SK-N-SH (cell line): ENCODE results near the gene CHD5. TPM values are rescaled to one million over a fixed set of nuclear protein-coding genes. Genes with fewer than 3 reads are reported as not detected.

ENCODE experiments used
- CTCF ChIA-PET: fragments of 300-600, 350-600 bp; formaldehyde crosslinking; extraction: SDS; loops from one replicate; lab custom pipeline; 2021; lab: Yijun Ruan, JAX
- POLR2A ChIA-PET: fragments of 350-600 bp; sonication (Branson Sonifier 250); formaldehyde crosslinking; extraction: SDS; loops from one replicate; lab custom pipeline; 2020; ENCODE audit warnings: antibody characterized with exemption, inconsistent platforms; lab: Yijun Ruan, JAX
- DNase-seq: peaks from one replicate; pipeline ENCODE4 v3.0.0; 2012
- H2AFZ ChIP-seq: fragments of 200-600 bp; sonication (generic); 2 replicates; pipeline ENCODE4 v1.8.1; 2016; ENCODE audit warnings: antibody characterized with exemption, mild to moderate bottlenecking, low read depth
- H3F3A ChIP-seq: fragments of 200-600 bp; sonication (generic); replicated peaks from 2 replicates; pipeline ENCODE3; 2016; ENCODE audit warnings: antibody characterized with exemption, mild to moderate bottlenecking; ENCODE audit not compliant: insufficient read depth
- H3K27ac ChIP-seq, 2 experiments: fragments of 200-500 bp in 1 of 2; fragments of 200-600 bp in 1 of 2; sonication (Bioruptor generic) in 1 of 2; sonication (generic), shearing (Covaris generic) in 1 of 2; 2 replicates each; pipeline versions ENCODE4 v1.5.1 to v1.6.1; 2014 to 2016; ENCODE audit warnings: low read depth in 2 of 2, inconsistent platforms in 1 of 2, low read length in 1 of 2, mild to moderate bottlenecking in 1 of 2, mixed read lengths in 1 of 2
- H3K27me3 ChIP-seq: fragments of 200-600 bp; sonication (generic), shearing (Covaris generic); 2 replicates; pipeline ENCODE4 v1.6.1; 2016; ENCODE audit warnings: mixed run types; ENCODE audit not compliant: insufficient read depth
- H3K36me3 ChIP-seq, 2 experiments: fragments of 200-500 bp in 1 of 2; fragments of 200-600 bp in 1 of 2; sonication (Bioruptor generic) in 1 of 2; sonication (generic) in 1 of 2; replicated peaks in 1 of 2; 2 replicates each; pipeline versions ENCODE3 to v1.5.1; 2014 to 2016; ENCODE audit warnings: low read length in 1 of 2, mild to moderate bottlenecking in 1 of 2; ENCODE audit not compliant: insufficient read depth in 2 of 2, control insufficient read depth in 1 of 2
- H3K4me1 ChIP-seq, 2 experiments: fragments of 200-500 bp in 1 of 2; fragments of 200-600 bp in 1 of 2; sonication (Bioruptor generic) in 1 of 2; sonication (generic), shearing (Covaris generic) in 1 of 2; 2 replicates each; pipeline versions ENCODE4 v1.5.1 to v1.6.1; 2014 to 2016; ENCODE audit warnings: low read depth in 1 of 2, low read length in 1 of 2, mixed run types in 1 of 2; ENCODE audit not compliant: insufficient read depth in 2 of 2, control insufficient read depth in 1 of 2
- H3K4me2 ChIP-seq: fragments of 200-600 bp; sonication (generic), shearing (Covaris generic); 2 replicates; pipeline ENCODE4 v1.6.1; 2017; ENCODE audit warnings: mixed run types
- H3K4me3 ChIP-seq, 2 experiments: fragments of 200-500 bp in 1 of 2; fragments of 200-600 bp in 1 of 2; sonication (Bioruptor generic) in 1 of 2; sonication (generic), shearing (Covaris generic) in 1 of 2; 2 replicates each; pipeline versions ENCODE4 v1.5.1 to v1.8.1; 2014 to 2016; ENCODE audit warnings: low read depth in 2 of 2, inconsistent platforms in 1 of 2, low read length in 1 of 2, mild to moderate bottlenecking in 1 of 2, mixed read lengths in 1 of 2, moderate library complexity in 1 of 2
- H3K79me2 ChIP-seq: fragments of 200-600 bp; sonication (generic); 2 replicates; pipeline ENCODE4 v1.8.1; 2017; ENCODE audit warnings: mild to moderate bottlenecking; ENCODE audit not compliant: insufficient read depth
- H3K9ac ChIP-seq: fragments of 200-600 bp; sonication (generic); 2 replicates; pipeline ENCODE4 v1.6.1; 2017; ENCODE audit warnings: mixed run types
- H3K9me2 ChIP-seq: fragments of 200-600 bp; sonication (generic); 2 replicates; pipeline ENCODE4 v1.6.1; 2017; ENCODE audit warnings: mixed run types
- H3K9me3 ChIP-seq: fragments of 200-600 bp; sonication (generic); 2 replicates; pipeline ENCODE4 v1.6.1; 2017; ENCODE audit warnings: mixed run types, mild to moderate bottlenecking, moderate library complexity
- H4K20me1 ChIP-seq: fragments of 200-600 bp; sonication (generic); 2 replicates; pipeline ENCODE4 v1.6.1; 2017; ENCODE audit warnings: mild to moderate bottlenecking, mixed run types; ENCODE audit not compliant: insufficient read depth
- CHD2 ChIP-seq: fragments of 150-350 bp; IDR thresholded peaks from 2 replicates; pipeline ENCODE4 v1.6.1; 2018; ENCODE audit warnings: low read length; ENCODE audit not compliant: partially characterized antibody
- ELF1 ChIP-seq: IDR thresholded peaks from 2 replicates; pipeline ENCODE4 v1.4.0; 2012
- FOSL2 ChIP-seq: IDR thresholded peaks from 2 replicates; pipeline ENCODE4 v1.4.0; 2012; ENCODE audit warnings: low read depth, mild to moderate bottlenecking, moderate library complexity, borderline replicate concordance
- IRF3 ChIP-seq: fragments of 150-350 bp; IDR thresholded peaks from 2 replicates; pipeline ENCODE4 v1.6.1; 2016; ENCODE audit warnings: mild to moderate bottlenecking, low read depth, low read length
- JUND ChIP-seq: IDR thresholded peaks from 2 replicates; pipeline ENCODE4 v1.4.0; 2012
- MXI1 ChIP-seq: IDR thresholded peaks from 2 replicates; pipeline ENCODE4 v1.6.1; 2012; ENCODE audit warnings: mild to moderate bottlenecking, low read depth, low read length, improper control_type of control experiment
- NRF1 ChIP-seq: IDR thresholded peaks from 2 replicates; pipeline ENCODE4 v1.6.1; 2012; ENCODE audit warnings: low read depth, mild to moderate bottlenecking, low read length
- RXRA ChIP-seq: IDR thresholded peaks from 2 replicates; pipeline ENCODE4 v1.4.0; 2012; ENCODE audit warnings: low read depth, mild to moderate bottlenecking, borderline replicate concordance
- SIN3A ChIP-seq: IDR thresholded peaks from 2 replicates; pipeline ENCODE4 v1.6.1; 2012; ENCODE audit warnings: low read depth, mild to moderate bottlenecking, low read length, moderate library complexity, borderline replicate concordance
- SMC3 ChIP-seq: IDR thresholded peaks from 2 replicates; pipeline ENCODE4 v1.6.1; 2012; ENCODE audit warnings: low read depth, low read length, improper control_type of control experiment
- WGBS: methylation state at CpG from one replicate; pipeline ENCODE4 v1.1.6; 2017; ENCODE audit warnings: low lambda C conversion rate; 5-methylcytosine and 5-hydroxymethylcytosine counted together
- polyA plus RNA-seq, 3 experiments: library from polyadenylated mRNA; depleted of rRNA; stranded (reverse); fragments of >200 nt; gene quantifications; 2 replicates each; pipeline ENCODE4 v1.2.3, GENCODE V29; 2012
- TF ChIP-seq, protein P1 (sequence below): IDR thresholded peaks from 2 replicates; pipeline ENCODE4 v1.4.0; 2012; ENCODE audit warnings: low read depth
- TF ChIP-seq, protein P2 (sequence below): IDR thresholded peaks from 2 replicates; pipeline ENCODE4; 2012
- TF ChIP-seq, protein P3 (sequence below): fragments of 150-350 bp; IDR thresholded peaks from 2 replicates; pipeline ENCODE4 v1.6.1; 2017; ENCODE audit warnings: antibody characterized with exemption, low read length, low read depth, borderline replicate concordance

CHD5 gene
- polyA plus RNA-seq, 1 of the 3 experiments (the other 2 are of a cell fraction), result 0.26 TPM

- TF ChIP-seq, protein P1, sequence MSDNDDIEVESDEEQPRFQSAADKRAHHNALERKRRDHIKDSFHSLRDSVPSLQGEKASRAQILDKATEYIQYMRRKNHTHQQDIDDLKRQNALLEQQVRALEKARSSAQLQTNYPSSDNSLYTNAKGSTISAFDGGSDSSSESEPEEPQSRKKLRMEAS, result peak; percentile 79; the same call in 1 of the 2 replicates
- TF ChIP-seq CHD2, result peak; percentile 91
- no peak for TF ChIP-seq RXRA
- TF ChIP-seq ELF1, result peak; percentile 76
- no peak for TF ChIP-seq SMC3
- TF ChIP-seq, protein P2, sequence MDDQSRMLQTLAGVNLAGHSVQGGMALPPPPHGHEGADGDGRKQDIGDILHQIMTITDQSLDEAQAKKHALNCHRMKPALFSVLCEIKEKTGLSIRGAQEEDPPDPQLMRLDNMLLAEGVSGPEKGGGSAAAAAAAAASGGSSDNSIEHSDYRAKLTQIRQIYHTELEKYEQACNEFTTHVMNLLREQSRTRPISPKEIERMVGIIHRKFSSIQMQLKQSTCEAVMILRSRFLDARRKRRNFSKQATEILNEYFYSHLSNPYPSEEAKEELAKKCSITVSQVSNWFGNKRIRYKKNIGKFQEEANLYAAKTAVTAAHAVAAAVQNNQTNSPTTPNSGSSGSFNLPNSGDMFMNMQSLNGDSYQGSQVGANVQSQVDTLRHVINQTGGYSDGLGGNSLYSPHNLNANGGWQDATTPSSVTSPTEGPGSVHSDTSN, result no peak
- TF ChIP-seq NRF1, result peak; percentile 66
- TF ChIP-seq, protein P3, sequence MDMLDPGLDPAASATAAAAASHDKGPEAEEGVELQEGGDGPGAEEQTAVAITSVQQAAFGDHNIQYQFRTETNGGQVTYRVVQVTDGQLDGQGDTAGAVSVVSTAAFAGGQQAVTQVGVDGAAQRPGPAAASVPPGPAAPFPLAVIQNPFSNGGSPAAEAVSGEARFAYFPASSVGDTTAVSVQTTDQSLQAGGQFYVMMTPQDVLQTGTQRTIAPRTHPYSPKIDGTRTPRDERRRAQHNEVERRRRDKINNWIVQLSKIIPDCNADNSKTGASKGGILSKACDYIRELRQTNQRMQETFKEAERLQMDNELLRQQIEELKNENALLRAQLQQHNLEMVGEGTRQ, result no peak
- TF ChIP-seq FOSL2, result no peak
- peak; percentile 87 for TF ChIP-seq SIN3A
- TF ChIP-seq IRF3, result 0 out of 2 replicates have a peak, but pooled peaks have one; percentile 19
These were observed 19.4 kb upstream of the CHD5 start, which contains the start of gene RPL22 (continued) for GRCh38 chr1:6199298-6200187.

DNA sequence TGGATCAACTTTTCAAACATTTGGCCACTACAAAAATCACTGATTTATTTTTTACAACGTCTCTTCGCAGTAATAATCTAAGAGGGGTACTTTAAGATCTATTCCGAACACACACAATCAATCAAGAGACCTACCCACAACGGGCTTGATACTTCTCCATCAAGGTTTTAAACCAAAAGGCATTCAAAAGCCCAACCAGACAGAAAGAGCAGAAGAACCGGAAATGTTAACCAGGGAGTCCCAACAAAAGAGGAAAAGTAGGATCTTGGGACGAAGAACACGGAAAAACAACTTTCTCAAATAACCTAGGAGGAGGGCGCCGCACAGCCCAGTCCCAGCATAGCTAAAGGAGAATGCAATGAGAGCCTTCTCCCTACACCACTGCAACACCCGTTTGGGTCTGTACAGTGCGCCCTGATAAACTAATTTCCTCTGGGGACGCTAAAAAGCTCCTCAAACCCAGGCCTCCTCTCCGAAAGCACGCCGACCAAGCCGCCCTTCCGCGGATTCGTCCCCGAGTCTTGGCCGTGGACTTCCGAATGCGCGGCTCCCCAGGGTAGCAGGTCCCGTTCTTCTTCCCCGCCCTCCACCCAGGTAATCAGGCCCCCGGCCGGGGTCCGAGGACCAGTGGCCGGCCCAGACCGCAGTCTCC is 18.7 kb upstream of the CHD5 start:
- Histone ChIP-seq H3F3A (peaks cover 5% of the 10 kb centered on the region), H2AFZ (no peak overlapping the region), H3K4me2 (peak overlapping the region; percentile 76), H3K4me3 (peak overlapping the region; percentile 84 to 87), H3K9me2 (no peaks in the 10 kb centered on the region), H3K9me3 (no peaks in the 10 kb centered on the region), H3K27me3 (no peaks in the 10 kb centered on the region), H4K20me1 (peaks cover 44% of the 10 kb centered on the region), H3K4me1 (peaks cover 8 to 17% of the 10 kb centered on the region in 2 experiments; a peak in 3 of 4 replicates), H3K36me3 (peaks cover 17 to 37% of the 10 kb centered on the region in 2 experiments), H3K9ac (peak overlapping the region; percentile 98), H3K27ac (peak overlapping the region; percentile 71 to 74), H3K79me2 (peaks cover 62% of the 10 kb centered on the region)
- ChIA-PET POLR2A (interaction anchor here (1.6 kb wide), 1 partner anchor 10 kb away, joined by 3 read pairs; no protein-coding TSS in a partner anchor), CTCF (interaction anchor here (1.0 to 6.8 kb wide), 9 partner anchors 10 to 144 kb away, joined by 3 to 52 read pairs (median 5); no protein-coding TSS in a partner anchor)
- DNase-seq, result no peak
- TF ChIP-seq JUND (no peak), MXI1 (peak; percentile 6; the same call in 1 of the 2 replicates)
- WGBS, result under 1% methylated on average over 21 of the region's 31 CpGs
